HEK293 (cell line): Measurements from ENCODE around the gene PCDHAC2.

Source experiments
- CTCF ChIA-PET: fragments of 350-600 bp; formaldehyde crosslinking; extraction: SDS; loops from one replicate; lab custom pipeline; 2021; ENCODE audit warnings: antibody characterized with exemption; lab: Yijun Ruan, JAX
- POLR2A ChIA-PET: fragments of 300-600 bp; formaldehyde crosslinking; extraction: SDS; loops from one replicate; lab custom pipeline; 2020; ENCODE audit warnings: antibody characterized with exemption, inconsistent platforms; lab: Yijun Ruan, JAX
- H3K27ac ChIP-seq: fragments of 200-500 bp; sonication (Bioruptor generic); 2 replicates; pipeline ENCODE4 v1.5.1; 2014; ENCODE audit warnings: low read depth, low read length, control low read depth, inconsistent platforms; ENCODE audit errors: extremely low read depth
- H3K36me3 ChIP-seq, 2 experiments: fragments of 200-500 bp in 1 of 2; sonication (Bioruptor generic) in 1 of 2; 1 replicate in 1 of 2; 2 replicates in 1 of 2; pipeline ENCODE4 v1.5.1; 2014 to 2017; ENCODE audit warnings: inconsistent platforms in 2 of 2, low read length in 2 of 2; ENCODE audit not compliant: control insufficient read depth in 2 of 2, insufficient read depth in 1 of 2
- H3K4me1 ChIP-seq: fragments of 200-500 bp; sonication (Bioruptor generic); 2 replicates; pipeline ENCODE4 v1.5.1; 2014; ENCODE audit warnings: mild to moderate bottlenecking, low read length, inconsistent platforms; ENCODE audit not compliant: control insufficient read depth, insufficient read depth
- H3K4me3 ChIP-seq: 2 replicates; pipeline ENCODE4 v1.5.1; 2011; ENCODE audit warnings: low read depth, mild to moderate bottlenecking, control low read depth, low read length, moderate library complexity
- H3K9me3 ChIP-seq: fragments of 200-500 bp; sonication (Bioruptor generic); 2 replicates; pipeline ENCODE4 v1.5.1; 2014; ENCODE audit warnings: low read depth, low read length, inconsistent platforms; ENCODE audit not compliant: control insufficient read depth, insufficient read depth
- HOXD13 ChIP-seq: sonication (generic); formaldehyde crosslinking; IDR thresholded peaks from 2 replicates; pipeline ENCODE4 v1.8.0; 2022; ENCODE audit warnings: missing genetic modification reagents, borderline replicate concordance
- OVOL3 ChIP-seq: fragments of 450-650 bp; formaldehyde crosslinking; IDR thresholded peaks from 2 replicates; pipeline ENCODE4 v1.5.1; 2016; ENCODE audit warnings: missing biosample characterization, missing genetic modification characterization
- ZNF19 ChIP-seq: fragments of 450-650 bp; formaldehyde crosslinking; IDR thresholded peaks from 2 replicates; pipeline ENCODE4; 2016; ENCODE audit warnings: missing biosample characterization, missing genetic modification characterization, low read depth
- ZNF214 ChIP-seq: fragments of 450-650 bp; formaldehyde crosslinking; IDR thresholded peaks from 2 replicates; pipeline ENCODE4 v1.5.1; 2017; ENCODE audit warnings: missing biosample characterization, mild to moderate bottlenecking, missing genetic modification characterization, borderline replicate concordance
- ZNF23 ChIP-seq: fragments of 450-650 bp; formaldehyde crosslinking; IDR thresholded peaks from 2 replicates; pipeline ENCODE4 v1.5.1; 2016; ENCODE audit warnings: missing biosample characterization, missing genetic modification characterization, borderline replicate concordance
- ZNF292 ChIP-seq: fragments of 450-650 bp; formaldehyde crosslinking; IDR thresholded peaks from 2 replicates; pipeline ENCODE4 v1.5.1; 2016; ENCODE audit warnings: low read depth, missing biosample characterization, missing genetic modification characterization, borderline replicate concordance
- ZNF350 ChIP-seq: fragments of 450-650 bp; formaldehyde crosslinking; IDR thresholded peaks from 2 replicates; pipeline ENCODE4 v1.5.0; 2017; ENCODE audit warnings: missing biosample characterization, mild to moderate bottlenecking, missing genetic modification characterization
- ZNF391 ChIP-seq: fragments of 450-650 bp; formaldehyde crosslinking; IDR thresholded peaks from 2 replicates; pipeline ENCODE4 v1.5.1; 2016; ENCODE audit warnings: low read depth, missing biosample characterization, missing genetic modification characterization, borderline replicate concordance
- ZNF433 ChIP-seq: fragments of 450-650 bp; formaldehyde crosslinking; IDR thresholded peaks from 2 replicates; pipeline ENCODE4 v1.5.1; 2016; ENCODE audit warnings: missing biosample characterization, missing genetic modification characterization, low read depth
- ZNF514 ChIP-seq: fragments of 450-650 bp; formaldehyde crosslinking; IDR thresholded peaks from 2 replicates; pipeline ENCODE4 v1.5.1; 2016; ENCODE audit warnings: missing biosample characterization, missing genetic modification characterization
- ZNF544 ChIP-seq: fragments of 450-650 bp; formaldehyde crosslinking; IDR thresholded peaks from 2 replicates; pipeline ENCODE4 v1.5.0; 2017; ENCODE audit warnings: missing biosample characterization, missing genetic modification characterization
- ZNF548 ChIP-seq: fragments of 450-650 bp; formaldehyde crosslinking; IDR thresholded peaks from 2 replicates; pipeline ENCODE4 v1.5.1; 2016; ENCODE audit warnings: missing biosample characterization, missing genetic modification characterization
- ZNF558 ChIP-seq: fragments of 450-650 bp; formaldehyde crosslinking; IDR thresholded peaks from 2 replicates; pipeline ENCODE4 v1.5.1; 2016; ENCODE audit warnings: missing biosample characterization, missing genetic modification characterization
- ZNF670 ChIP-seq: fragments of 450-650 bp; formaldehyde crosslinking; IDR thresholded peaks from 2 replicates; pipeline ENCODE4 v1.5.1; 2016; ENCODE audit warnings: missing biosample characterization, missing genetic modification characterization, low read depth
- ZNF747 ChIP-seq: fragments of 450-650 bp; formaldehyde crosslinking; IDR thresholded peaks from 2 replicates; pipeline ENCODE4 v1.5.1; 2016; ENCODE audit warnings: missing biosample characterization, missing genetic modification characterization
- TF ChIP-seq, protein P1 (sequence below): fragments of 450-650 bp; formaldehyde crosslinking; IDR thresholded peaks from 2 replicates; pipeline ENCODE4 v1.5.1; 2016; ENCODE audit warnings: missing biosample characterization, missing genetic modification characterization
- TF ChIP-seq, protein P2 (sequence below): fragments of 450-650 bp; formaldehyde crosslinking; IDR thresholded peaks from 2 replicates; pipeline ENCODE4 v1.5.1; 2016; ENCODE audit warnings: missing biosample characterization, missing genetic modification characterization
- TF ChIP-seq, protein P3 (sequence below): fragments of 450-650 bp; formaldehyde crosslinking; IDR thresholded peaks from 2 replicates; pipeline ENCODE4 v1.5.1; 2016; ENCODE audit warnings: missing biosample characterization, missing genetic modification characterization, low read depth
- TF ChIP-seq, protein P4 (sequence below): fragments of 450-650 bp; formaldehyde crosslinking; IDR thresholded peaks from 2 replicates; pipeline ENCODE4; 2016; ENCODE audit warnings: missing biosample characterization, missing genetic modification characterization
- TF ChIP-seq, protein P5 (sequence below): IDR thresholded peaks from 2 replicates; pipeline ENCODE4 v1.6.1; 2011; ENCODE audit warnings: mild to moderate bottlenecking, low read depth, low read length, borderline replicate concordance
- TF ChIP-seq, protein P6 (sequence below): fragments of 450-650 bp; formaldehyde crosslinking; IDR thresholded peaks from 2 replicates; pipeline ENCODE4 v1.5.1; 2016; ENCODE audit warnings: missing biosample characterization, missing genetic modification characterization

Gene PCDHAC2

DNA sequence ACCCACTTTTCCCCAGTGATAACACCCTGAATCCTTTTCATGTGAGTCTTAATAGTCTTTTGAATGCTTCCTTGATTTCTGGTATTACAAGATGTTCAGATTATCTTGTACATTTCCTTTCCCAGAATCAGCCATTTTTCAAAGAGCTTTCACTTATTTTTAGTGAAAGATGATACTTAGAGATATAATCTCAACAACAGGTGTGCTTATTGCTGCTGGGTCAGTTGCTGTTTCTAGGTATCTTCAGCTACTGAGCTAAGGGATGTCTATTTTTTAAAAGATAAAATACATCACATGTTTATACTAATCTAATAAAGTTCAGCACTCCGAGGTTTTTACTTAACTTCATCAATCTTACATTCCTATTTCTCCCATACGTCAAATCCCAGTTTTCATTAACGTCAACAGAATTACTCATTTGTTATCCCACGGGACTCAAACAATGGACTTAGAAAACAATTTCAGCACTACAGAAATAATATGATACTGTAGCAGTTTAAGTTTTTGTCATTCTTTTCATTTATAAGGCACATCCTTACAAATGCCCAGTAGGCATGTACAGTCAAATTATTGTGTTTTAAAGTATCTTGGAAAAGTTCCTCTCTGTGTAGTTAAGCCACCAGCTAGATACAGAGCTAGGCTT is 31.2 kb upstream of the PCDHAC2 start:
- ChIA-PET CTCF (interaction anchor here (0.6 to 2.8 kb wide), 6 partner anchors 8 to 385 kb away, joined by 3 to 17 read pairs (median 4); partner anchors contain the start of gene PCDHAC1), POLR2A (no interaction called here)
- Histone ChIP-seq H3K4me3 (no peak overlapping the region), H3K4me1 (no peaks in the 10 kb centered on the region), H3K36me3 (no peaks in the 10 kb centered on the region), H3K27ac (no peak overlapping the region), H3K9me3 (no peaks in the 10 kb centered on the region)
- TF ChIP-seq ZNF544 (tag by site-specific recombination) (no peak), ZNF747 (no peak), ZNF514 (no peak), OVOL3 (tag by site-specific recombination) (no peak), ZNF433 (tag by site-specific recombination) (no peak), ZNF670 (tag by site-specific recombination) (no peak), HOXD13 (CRISPR knock-in tag) (no peak), ZNF292 (tag by site-specific recombination) (no peak), ZNF548 (tag by site-specific recombination) (no peak)
- TF ChIP-seq, protein P1, sequence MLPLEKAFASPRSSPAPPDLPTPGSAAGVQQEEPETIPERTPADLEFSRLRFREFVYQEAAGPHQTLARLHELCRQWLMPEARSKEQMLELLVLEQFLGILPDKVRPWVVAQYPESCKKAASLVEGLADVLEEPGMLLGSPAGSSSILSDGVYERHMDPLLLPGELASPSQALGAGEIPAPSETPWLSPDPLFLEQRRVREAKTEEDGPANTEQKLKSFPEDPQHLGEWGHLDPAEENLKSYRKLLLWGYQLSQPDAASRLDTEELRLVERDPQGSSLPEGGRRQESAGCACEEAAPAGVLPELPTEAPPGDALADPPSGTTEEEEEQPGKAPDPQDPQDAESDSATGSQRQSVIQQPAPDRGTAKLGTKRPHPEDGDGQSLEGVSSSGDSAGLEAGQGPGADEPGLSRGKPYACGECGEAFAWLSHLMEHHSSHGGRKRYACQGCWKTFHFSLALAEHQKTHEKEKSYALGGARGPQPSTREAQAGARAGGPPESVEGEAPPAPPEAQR (tag by site-specific recombination): no peak
- TF ChIP-seq, protein P2, sequence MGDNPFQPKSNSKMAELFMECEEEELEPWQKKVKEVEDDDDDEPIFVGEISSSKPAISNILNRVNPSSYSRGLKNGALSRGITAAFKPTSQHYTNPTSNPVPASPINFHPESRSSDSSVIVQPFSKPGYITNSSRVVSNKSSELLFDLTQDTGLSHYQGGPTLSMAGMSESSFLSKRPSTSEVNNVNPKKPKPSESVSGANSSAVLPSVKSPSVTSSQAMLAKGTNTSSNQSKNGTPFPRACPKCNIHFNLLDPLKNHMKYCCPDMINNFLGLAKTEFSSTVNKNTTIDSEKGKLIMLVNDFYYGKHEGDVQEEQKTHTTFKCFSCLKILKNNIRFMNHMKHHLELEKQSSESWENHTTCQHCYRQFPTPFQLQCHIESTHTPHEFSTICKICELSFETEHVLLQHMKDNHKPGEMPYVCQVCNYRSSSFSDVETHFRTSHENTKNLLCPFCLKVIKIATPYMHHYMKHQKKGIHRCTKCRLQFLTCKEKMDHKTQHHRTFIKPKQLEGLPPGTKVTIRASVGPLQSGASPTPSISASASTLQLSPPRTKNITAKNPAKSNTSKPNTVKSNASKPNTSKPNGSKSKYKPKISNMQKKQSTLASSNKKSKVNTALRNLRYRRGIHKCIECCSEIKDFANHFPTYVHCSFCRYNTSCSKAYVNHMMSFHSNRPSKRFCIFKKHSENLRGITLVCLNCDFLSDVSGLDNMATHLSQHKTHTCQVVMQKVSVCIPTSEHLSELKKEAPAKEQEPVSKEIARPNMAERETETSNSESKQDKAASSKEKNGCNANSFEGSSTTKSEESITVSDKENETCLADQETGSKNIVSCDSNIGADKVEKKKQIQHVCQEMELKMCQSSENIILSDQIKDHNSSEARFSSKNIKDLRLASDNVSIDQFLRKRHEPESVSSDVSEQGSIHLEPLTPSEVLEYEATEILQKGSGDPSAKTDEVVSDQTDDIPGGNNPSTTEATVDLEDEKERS (tag by site-specific recombination): no peak
- TF ChIP-seq, protein P3, sequence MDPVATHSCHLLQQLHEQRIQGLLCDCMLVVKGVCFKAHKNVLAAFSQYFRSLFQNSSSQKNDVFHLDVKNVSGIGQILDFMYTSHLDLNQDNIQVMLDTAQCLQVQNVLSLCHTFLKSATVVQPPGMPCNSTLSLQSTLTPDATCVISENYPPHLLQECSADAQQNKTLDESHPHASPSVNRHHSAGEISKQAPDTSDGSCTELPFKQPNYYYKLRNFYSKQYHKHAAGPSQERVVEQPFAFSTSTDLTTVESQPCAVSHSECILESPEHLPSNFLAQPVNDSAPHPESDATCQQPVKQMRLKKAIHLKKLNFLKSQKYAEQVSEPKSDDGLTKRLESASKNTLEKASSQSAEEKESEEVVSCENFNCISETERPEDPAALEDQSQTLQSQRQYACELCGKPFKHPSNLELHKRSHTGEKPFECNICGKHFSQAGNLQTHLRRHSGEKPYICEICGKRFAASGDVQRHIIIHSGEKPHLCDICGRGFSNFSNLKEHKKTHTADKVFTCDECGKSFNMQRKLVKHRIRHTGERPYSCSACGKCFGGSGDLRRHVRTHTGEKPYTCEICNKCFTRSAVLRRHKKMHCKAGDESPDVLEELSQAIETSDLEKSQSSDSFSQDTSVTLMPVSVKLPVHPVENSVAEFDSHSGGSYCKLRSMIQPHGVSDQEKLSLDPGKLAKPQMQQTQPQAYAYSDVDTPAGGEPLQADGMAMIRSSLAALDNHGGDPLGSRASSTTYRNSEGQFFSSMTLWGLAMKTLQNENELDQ (tag by site-specific recombination): no peak

DNA sequence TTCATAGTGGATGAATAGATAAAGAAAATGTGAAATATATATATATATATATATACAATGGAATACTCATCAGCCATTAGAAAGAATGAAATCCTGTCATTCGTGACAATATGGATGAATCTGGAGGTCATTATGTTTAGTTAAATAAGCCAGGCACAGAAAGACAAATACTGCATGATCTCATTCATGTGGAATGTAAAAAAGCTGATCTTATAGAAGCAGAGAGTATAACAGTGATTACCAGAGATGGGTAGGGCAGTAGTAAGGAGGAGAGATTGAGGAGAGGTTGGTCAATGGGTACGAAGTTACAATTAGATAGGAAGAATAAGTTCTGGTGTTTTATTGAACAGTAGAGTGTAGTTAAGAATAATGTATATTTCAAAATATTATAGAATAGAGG is 19.7 kb upstream of the PCDHAC2 start:
- H3K36me3 ChIP-seq: no peaks in the 10 kb centered on the region
- TF ChIP-seq ZNF19 (tag by site-specific recombination): no peak
- TF ChIP-seq OVOL3 (tag by site-specific recombination): no peak
- no peak for TF ChIP-seq ZNF23 (tag by site-specific recombination)
- no peak for TF ChIP-seq ZNF350 (tag by site-specific recombination)
- TF ChIP-seq, protein P4, sequence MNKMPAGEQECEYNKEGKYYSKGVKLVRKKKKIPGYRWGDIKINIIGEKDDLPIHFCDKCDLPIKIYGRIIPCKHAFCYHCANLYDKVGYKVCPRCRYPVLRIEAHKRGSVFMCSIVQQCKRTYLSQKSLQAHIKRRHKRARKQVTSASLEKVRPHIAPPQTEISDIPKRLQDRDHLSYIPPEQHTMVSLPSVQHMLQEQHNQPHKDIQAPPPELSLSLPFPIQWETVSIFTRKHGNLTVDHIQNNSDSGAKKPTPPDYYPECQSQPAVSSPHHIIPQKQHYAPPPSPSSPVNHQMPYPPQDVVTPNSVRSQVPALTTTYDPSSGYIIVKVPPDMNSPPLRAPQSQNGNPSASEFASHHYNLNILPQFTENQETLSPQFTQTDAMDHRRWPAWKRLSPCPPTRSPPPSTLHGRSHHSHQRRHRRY (tag by site-specific recombination): no peak
- TF ChIP-seq, protein P5, sequence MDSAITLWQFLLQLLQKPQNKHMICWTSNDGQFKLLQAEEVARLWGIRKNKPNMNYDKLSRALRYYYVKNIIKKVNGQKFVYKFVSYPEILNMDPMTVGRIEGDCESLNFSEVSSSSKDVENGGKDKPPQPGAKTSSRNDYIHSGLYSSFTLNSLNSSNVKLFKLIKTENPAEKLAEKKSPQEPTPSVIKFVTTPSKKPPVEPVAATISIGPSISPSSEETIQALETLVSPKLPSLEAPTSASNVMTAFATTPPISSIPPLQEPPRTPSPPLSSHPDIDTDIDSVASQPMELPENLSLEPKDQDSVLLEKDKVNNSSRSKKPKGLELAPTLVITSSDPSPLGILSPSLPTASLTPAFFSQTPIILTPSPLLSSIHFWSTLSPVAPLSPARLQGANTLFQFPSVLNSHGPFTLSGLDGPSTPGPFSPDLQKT: no peak
- TF ChIP-seq ZNF558 (tag by site-specific recombination): no peak
- TF ChIP-seq, protein P6, sequence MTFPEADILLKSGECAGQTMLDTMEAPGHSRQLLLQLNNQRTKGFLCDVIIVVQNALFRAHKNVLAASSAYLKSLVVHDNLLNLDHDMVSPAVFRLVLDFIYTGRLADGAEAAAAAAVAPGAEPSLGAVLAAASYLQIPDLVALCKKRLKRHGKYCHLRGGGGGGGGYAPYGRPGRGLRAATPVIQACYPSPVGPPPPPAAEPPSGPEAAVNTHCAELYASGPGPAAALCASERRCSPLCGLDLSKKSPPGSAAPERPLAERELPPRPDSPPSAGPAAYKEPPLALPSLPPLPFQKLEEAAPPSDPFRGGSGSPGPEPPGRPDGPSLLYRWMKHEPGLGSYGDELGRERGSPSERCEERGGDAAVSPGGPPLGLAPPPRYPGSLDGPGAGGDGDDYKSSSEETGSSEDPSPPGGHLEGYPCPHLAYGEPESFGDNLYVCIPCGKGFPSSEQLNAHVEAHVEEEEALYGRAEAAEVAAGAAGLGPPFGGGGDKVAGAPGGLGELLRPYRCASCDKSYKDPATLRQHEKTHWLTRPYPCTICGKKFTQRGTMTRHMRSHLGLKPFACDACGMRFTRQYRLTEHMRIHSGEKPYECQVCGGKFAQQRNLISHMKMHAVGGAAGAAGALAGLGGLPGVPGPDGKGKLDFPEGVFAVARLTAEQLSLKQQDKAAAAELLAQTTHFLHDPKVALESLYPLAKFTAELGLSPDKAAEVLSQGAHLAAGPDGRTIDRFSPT (tag by site-specific recombination): no peak
- no peak for TF ChIP-seq ZNF214 (tag by site-specific recombination)
- TF ChIP-seq ZNF391 (tag by site-specific recombination): no peak
- H3K9me3 ChIP-seq: no peaks in the 10 kb centered on the region
- ChIA-PET CTCF (no interaction called here), POLR2A (no interaction called here)
- H3K4me3 ChIP-seq: no peak overlapping the region
- no peaks in the 10 kb centered on the region for H3K4me1 ChIP-seq
- no peak overlapping the region for H3K27ac ChIP-seq
